Effector memory CD4-positive, alpha-beta T cell (primary cell): Measurements from ENCODE around the gene ZNF483.
"Not testable (repeated sequence)": the region's sequence is repeated elsewhere in the genome, so short reads cannot be mapped to it uniquely, and the experiment has no call there.

Experiments used
- DNase-seq, 3 donors: peaks; one replicate each; pipeline ENCODE4 v3.0.0-alpha.2; 2020
- H3K27ac ChIP-seq: 2 replicates; pipeline ENCODE4 v1.7.0; 2013; ENCODE audit warnings: mild to moderate bottlenecking, low read length, moderate library complexity; ENCODE audit not compliant: insufficient read depth, poor library complexity, severe bottlenecking
- H3K27me3 ChIP-seq: replicated peaks from 2 replicates; pipeline ENCODE4 v1.7.0; 2013; ENCODE audit warnings: mild to moderate bottlenecking, low read length; ENCODE audit not compliant: insufficient read depth, control insufficient read depth, poor library complexity, severe bottlenecking
- H3K36me3 ChIP-seq: 2 replicates; pipeline ENCODE4 v1.7.0; 2013; ENCODE audit warnings: mild to moderate bottlenecking, low read length, moderate library complexity; ENCODE audit not compliant: control insufficient read depth, insufficient read depth
- H3K4me1 ChIP-seq: 2 replicates; pipeline ENCODE4 v1.7.0; 2013; ENCODE audit warnings: low read length, mild to moderate bottlenecking; ENCODE audit not compliant: control insufficient read depth, insufficient read depth, poor library complexity, severe bottlenecking
- H3K4me3 ChIP-seq: 2 replicates; pipeline ENCODE4 v1.7.0; 2013; ENCODE audit warnings: low read length, low read depth, mild to moderate bottlenecking; ENCODE audit not compliant: insufficient read depth, poor library complexity, severe bottlenecking
- H3K9me3 ChIP-seq: 2 replicates; pipeline ENCODE4 v1.7.0; 2013; ENCODE audit warnings: mild to moderate bottlenecking, low read length, moderate library complexity; ENCODE audit not compliant: control insufficient read depth

The ZNF483 gene

GRCh38 chr9:111533099-111533790, 8.3 kb downstream of the ZNF483 start:
- Histone ChIP-seq H3K9me3 (peaks cover 11% of the 10 kb centered on the region), H3K27me3 (no peaks in the 10 kb centered on the region), H3K36me3 (peaks cover 49% of the 10 kb centered on the region), H3K4me3 (no peak overlapping the region), H3K4me1 (no peaks in the 10 kb centered on the region), H3K27ac (no peak overlapping the region)
- DNase-seq, result no peak

GRCh38 chr9:111542497-111543254, 17.7 kb downstream of the ZNF483 start:
- H3K4me1 ChIP-seq, result no peaks in the 10 kb centered on the region
- no peaks in the 10 kb centered on the region for H3K27me3 ChIP-seq
- H3K27ac ChIP-seq, result no peak overlapping the region
- peaks cover 52% of the 10 kb centered on the region for H3K9me3 ChIP-seq
- no peak for DNase-seq
- peaks cover 24% of the 10 kb centered on the region for H3K36me3 ChIP-seq
- H3K4me3 ChIP-seq, result no peak overlapping the region

GRCh38 chr9:111548623-111549022, 23.6 kb downstream of the ZNF483 start:
- Histone ChIP-seq H3K4me3 (no peak overlapping the region), H3K27me3 (no peaks in the 10 kb centered on the region), H3K36me3 (no peaks in the 10 kb centered on the region), H3K27ac (no peak overlapping the region), H3K9me3 (peaks cover 32% of the 10 kb centered on the region), H3K4me1 (no peaks in the 10 kb centered on the region)
- DNase-seq, result no peak

- not testable (repeated sequence) for DNase-seq, H3K27me3 ChIP-seq, H3K4me3 ChIP-seq, H3K4me1 ChIP-seq, H3K36me3 ChIP-seq, H3K27ac ChIP-seq
- peaks cover 14% of the 10 kb centered on the region for H3K9me3 ChIP-seq
Measured at GRCh38 chr9:111555425-111555824, 30.4 kb downstream of the ZNF483 start.

- H3K4me3 ChIP-seq, result no peak overlapping the region
- H3K9me3 ChIP-seq, result peaks cover 10% of the 10 kb centered on the region
- no peak overlapping the region for H3K27ac ChIP-seq
- no peaks in the 10 kb centered on the region for H3K36me3 ChIP-seq
- DNase-seq, result no peak
- H3K27me3 ChIP-seq, result no peaks in the 10 kb centered on the region
- H3K4me1 ChIP-seq, result no peaks in the 10 kb centered on the region
Measured at GRCh38 chr9:111559000-111559610, 34.1 kb downstream of the ZNF483 start.

GRCh38 chr9:111561165-111561719, 36.3 kb downstream of the ZNF483 start:
- H3K4me1 ChIP-seq, result no peaks in the 10 kb centered on the region
- no peak overlapping the region for H3K27ac ChIP-seq
- H3K27me3 ChIP-seq, result no peaks in the 10 kb centered on the region
- H3K36me3 ChIP-seq, result no peaks in the 10 kb centered on the region
- no peak overlapping the region for H3K4me3 ChIP-seq
- DNase-seq, result no peak
- H3K9me3 ChIP-seq, result no peaks in the 10 kb centered on the region

- H3K4me1 ChIP-seq, result no peaks in the 10 kb centered on the region
- peaks cover 12% of the 10 kb centered on the region for H3K9me3 ChIP-seq
- H3K27ac ChIP-seq, result no peak overlapping the region
- no peaks in the 10 kb centered on the region for H3K27me3 ChIP-seq
- no peaks in the 10 kb centered on the region for H3K36me3 ChIP-seq
- no peak overlapping the region for H3K4me3 ChIP-seq
- DNase-seq, result no peak
Measured at GRCh38 chr9:111566234-111566633, 41.3 kb downstream of the ZNF483 start.

- H3K9me3 ChIP-seq, result peaks cover 12% of the 10 kb centered on the region
- H3K36me3 ChIP-seq, DNase-seq, H3K4me1 ChIP-seq, H3K27me3 ChIP-seq, H3K4me3 ChIP-seq, H3K27ac ChIP-seq: not testable (repeated sequence)
Measured at GRCh38 chr9:111568127-111568526, 43.1 kb downstream of the ZNF483 start.

- no peaks in the 10 kb centered on the region for H3K36me3 ChIP-seq
- no peaks in the 10 kb centered on the region for H3K4me1 ChIP-seq
Measured at GRCh38 chr9:111572950-111573604, 48.1 kb downstream of the ZNF483 start.

More at GRCh38 chr9:111572950-111573604, 48.1 kb downstream of the ZNF483 start:
- H3K27ac ChIP-seq, result no peak overlapping the region
- H3K27me3 ChIP-seq, result no peaks in the 10 kb centered on the region
- H3K4me3 ChIP-seq, result no peak overlapping the region
- peaks cover 7% of the 10 kb centered on the region for H3K9me3 ChIP-seq
- no peak for DNase-seq
